ENCODE data around the gene SIK3.

The SIK3 gene

DNA sequence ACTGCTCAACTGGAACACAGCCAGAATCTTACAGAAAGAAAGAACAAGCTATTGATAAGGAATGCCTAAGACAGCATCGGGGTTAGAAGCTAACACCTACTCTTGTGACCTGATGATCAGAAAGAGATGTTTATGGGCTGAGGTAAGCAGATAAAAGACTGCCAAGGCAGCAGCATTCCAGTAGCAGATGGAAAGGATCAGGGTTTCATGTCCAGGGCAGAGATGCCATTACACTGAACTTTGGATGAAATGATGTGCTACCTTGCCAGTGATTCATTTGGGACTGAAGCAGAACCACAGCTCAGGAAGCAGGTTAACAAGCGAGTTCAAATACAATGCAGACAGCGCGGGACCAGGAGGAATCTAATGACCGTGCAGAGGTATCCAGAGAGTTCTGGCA is 233.7 kb downstream of the SIK3 start:
- TF ChIP-seq, protein P1, sequence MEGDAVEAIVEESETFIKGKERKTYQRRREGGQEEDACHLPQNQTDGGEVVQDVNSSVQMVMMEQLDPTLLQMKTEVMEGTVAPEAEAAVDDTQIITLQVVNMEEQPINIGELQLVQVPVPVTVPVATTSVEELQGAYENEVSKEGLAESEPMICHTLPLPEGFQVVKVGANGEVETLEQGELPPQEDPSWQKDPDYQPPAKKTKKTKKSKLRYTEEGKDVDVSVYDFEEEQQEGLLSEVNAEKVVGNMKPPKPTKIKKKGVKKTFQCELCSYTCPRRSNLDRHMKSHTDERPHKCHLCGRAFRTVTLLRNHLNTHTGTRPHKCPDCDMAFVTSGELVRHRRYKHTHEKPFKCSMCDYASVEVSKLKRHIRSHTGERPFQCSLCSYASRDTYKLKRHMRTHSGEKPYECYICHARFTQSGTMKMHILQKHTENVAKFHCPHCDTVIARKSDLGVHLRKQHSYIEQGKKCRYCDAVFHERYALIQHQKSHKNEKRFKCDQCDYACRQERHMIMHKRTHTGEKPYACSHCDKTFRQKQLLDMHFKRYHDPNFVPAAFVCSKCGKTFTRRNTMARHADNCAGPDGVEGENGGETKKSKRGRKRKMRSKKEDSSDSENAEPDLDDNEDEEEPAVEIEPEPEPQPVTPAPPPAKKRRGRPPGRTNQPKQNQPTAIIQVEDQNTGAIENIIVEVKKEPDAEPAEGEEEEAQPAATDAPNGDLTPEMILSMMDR (conservative IDR thresholded peaks at IDR 0.05; ENCODE audit: control insufficient read depth, insufficient read depth, low read depth, low read length): no peak
- H3K4me3 ChIP-seq (ENCODE audit: control insufficient read depth, low read depth, low read length): no peak overlapping the region
- no peak for DNase-seq (ENCODE audit: low read depth)

DNA sequence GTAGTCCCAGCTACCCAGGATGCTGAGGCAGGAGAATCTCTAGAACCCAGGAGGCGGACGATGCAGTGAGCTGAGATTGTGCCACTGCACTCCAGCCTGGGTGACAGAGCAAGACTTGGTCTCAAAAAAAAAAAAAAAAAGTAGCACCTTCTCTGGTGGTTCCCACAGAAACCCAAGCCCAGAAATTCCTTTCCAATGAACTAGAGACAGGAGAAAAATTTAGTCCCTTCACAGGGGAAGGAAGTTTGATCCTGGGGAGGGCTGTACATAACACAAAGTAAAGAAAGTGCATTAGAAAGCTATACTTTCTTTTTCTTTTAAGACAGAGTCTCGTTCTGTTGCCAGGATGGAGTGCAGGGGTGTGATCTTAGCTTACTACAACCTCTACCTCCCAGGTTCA is 235.3 kb downstream of the SIK3 start:
- TF ChIP-seq, protein P1 (conservative IDR thresholded peaks at IDR 0.05; ENCODE audit: control insufficient read depth, insufficient read depth, low read depth, low read length): no peak
- DNase-seq (ENCODE audit: low read depth): no peak
- H3K4me3 ChIP-seq (ENCODE audit: control insufficient read depth, low read depth, low read length): no peak overlapping the region

- no peak for DNase-seq (ENCODE audit: low read depth)
- TF ChIP-seq, protein P1 (conservative IDR thresholded peaks at IDR 0.05; ENCODE audit: control insufficient read depth, insufficient read depth, low read depth, low read length): no peak
- H3K4me3 ChIP-seq (ENCODE audit: control insufficient read depth, low read depth, low read length): no peak overlapping the region
Observed at GRCh38 chr11:116862185-116862584, 236.0 kb downstream of the SIK3 start.

GRCh38 chr11:116861539-116861938 is 236.7 kb downstream of the SIK3 start:
- no peak overlapping the region for H3K4me3 ChIP-seq (ENCODE audit: control insufficient read depth, low read depth, low read length)
- TF ChIP-seq, protein P1 (conservative IDR thresholded peaks at IDR 0.05; ENCODE audit: control insufficient read depth, insufficient read depth, low read depth, low read length): no peak
- peak; percentile 73 for DNase-seq (ENCODE audit: low read depth)

GRCh38 chr11:116860303-116860702 is 237.9 kb downstream of the SIK3 start:
- TF ChIP-seq, protein P1 (conservative IDR thresholded peaks at IDR 0.05; ENCODE audit: control insufficient read depth, insufficient read depth, low read depth, low read length): no peak

DNA sequence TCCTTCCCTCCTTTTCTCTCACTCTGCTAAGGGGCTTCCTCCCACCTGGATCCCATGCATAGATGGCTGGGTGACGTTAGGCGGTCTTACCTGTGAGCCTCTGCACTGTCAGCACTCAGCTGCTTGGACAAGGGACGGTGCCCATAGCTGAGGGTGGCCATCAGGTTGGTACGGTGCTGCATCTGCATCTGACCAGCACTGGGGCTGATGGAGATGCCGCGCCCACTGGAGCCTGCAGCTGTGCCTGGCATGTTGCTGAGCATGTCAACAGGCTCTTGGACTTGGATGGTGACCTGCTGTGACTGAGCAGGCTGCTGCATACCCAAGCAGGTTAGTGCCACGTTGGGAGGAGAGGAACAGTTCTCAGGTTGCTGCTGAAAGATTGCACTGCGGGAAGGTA is 239.1 kb downstream of the SIK3 start:
- DNase-seq (ENCODE audit: low read depth): no peak
- TF ChIP-seq, protein P1 (conservative IDR thresholded peaks at IDR 0.05; ENCODE audit: control insufficient read depth, insufficient read depth, low read depth, low read length): no peak
- no peak overlapping the region for H3K4me3 ChIP-seq (ENCODE audit: control insufficient read depth, low read depth, low read length)

More at GRCh38 chr11:116860303-116860702, 237.9 kb downstream of the SIK3 start:
- no peak for DNase-seq (ENCODE audit: low read depth)
- H3K4me3 ChIP-seq (ENCODE audit: control insufficient read depth, low read depth, low read length): no peak overlapping the region

DNA sequence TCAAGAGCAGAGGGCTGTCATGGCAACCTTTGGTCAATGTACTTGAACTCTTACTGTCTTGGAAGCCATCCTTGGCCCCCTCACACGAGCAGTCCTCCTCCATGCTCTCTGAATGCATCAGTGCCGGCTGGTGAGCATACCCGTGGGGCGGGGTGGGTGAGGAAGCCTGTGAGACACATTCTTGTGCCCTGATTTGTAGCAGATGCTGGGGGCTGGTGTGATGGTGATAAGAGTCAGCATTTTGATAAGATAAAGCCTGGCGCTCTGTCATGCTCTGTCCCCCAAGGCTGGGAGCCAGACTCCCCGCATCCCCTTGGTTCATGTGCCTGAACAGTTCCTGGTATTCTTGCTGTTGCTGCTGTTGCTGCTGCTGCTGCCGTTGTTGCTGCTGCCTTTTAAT is 240.3 kb downstream of the SIK3 start:
- TF ChIP-seq, protein P1 (conservative IDR thresholded peaks at IDR 0.05; ENCODE audit: control insufficient read depth, insufficient read depth, low read depth, low read length): no peak
- H3K4me3 ChIP-seq (ENCODE audit: control insufficient read depth, low read depth, low read length): no peak overlapping the region
- DNase-seq (ENCODE audit: low read depth): no peak
